Activated CD8-positive, alpha-beta T cell treated with anti-CD3 and anti-CD28 coated beads for 36 hours (primary cell): Measurements from ENCODE around the gene ESRRA. TPM values are rescaled to one million over a fixed set of nuclear protein-coding genes. Genes with fewer than 3 reads are reported as not detected.
A peak's percentile ranks its signal among the peaks of the same experiment; 100 is the strongest.
"Not testable (repeated sequence)": the region's sequence is repeated elsewhere in the genome, so short reads cannot be mapped to it uniquely, and the experiment has no call there.

ENCODE experiments used
- ATAC-seq: fragments of 200-7000 bp; cut with Tn5 transposase; one replicate; pipeline ENCODE4 v1.10.0; 2021; ENCODE audit warnings: mild to moderate bottlenecking, moderate library complexity
- CTCF ChIA-PET: fragments of 350-600 bp; sonication (Branson Sonifier 250); formaldehyde crosslinking; loops from one replicate; lab custom pipeline; 2021; ENCODE audit warnings: antibody characterized with exemption; lab: Charles Lee
- POLR2A ChIA-PET: fragments of 350-600 bp; sonication (Branson Sonifier 250); formaldehyde crosslinking; loops from one replicate; lab custom pipeline; 2021; ENCODE audit warnings: antibody characterized with exemption; lab: Charles Lee
- DNase-seq: peaks from one replicate; pipeline ENCODE4 v3.0.0-alpha.2; 2020
- H3K27ac Mint-ChIP-seq: one replicate; pipeline ENCODE4 v1.8.0; 2021; ENCODE audit warnings: mild to moderate bottlenecking, mixed read lengths
- H3K27me3 Mint-ChIP-seq: one replicate; pipeline ENCODE4 v1.8.0; 2021; ENCODE audit warnings: mixed read lengths
- H3K36me3 Mint-ChIP-seq: one replicate; pipeline ENCODE4 v1.8.0; 2021; ENCODE audit warnings: low read depth, mixed read lengths
- H3K4me1 Mint-ChIP-seq: one replicate; pipeline ENCODE4 v1.8.0; 2021; ENCODE audit warnings: low read depth, mixed read lengths
- H3K4me3 Mint-ChIP-seq: one replicate; pipeline ENCODE4 v1.8.0; 2021; ENCODE audit warnings: mild to moderate bottlenecking, moderate library complexity, mixed read lengths
- H3K9me3 Mint-ChIP-seq: one replicate; pipeline ENCODE4 v1.8.0; 2021; ENCODE audit warnings: mixed read lengths
- intact Hi-C: fragments of 100-400 bp; cut with micrococcal nuclease; formaldehyde crosslinking; loops from one replicate; pipeline ENCODE4 v1.10.0; 2022
- total RNA-seq, 2 experiments: library from RNA; stranded (reverse); gene quantifications; one replicate each; pipeline ENCODE4 v1.2.3, GENCODE V29; 2021
- TF ChIP-seq, protein P1 (sequence below): fragments of 200-600 bp; IDR thresholded peaks from one replicate; pipeline ENCODE4 v1.8.0; 2022; ENCODE audit warnings: antibody characterized with exemption, mild to moderate bottlenecking

The ESRRA gene
- total RNA-seq, 2 experiments from 2014 or later: 37.5 to 42.4 TPM

DNA sequence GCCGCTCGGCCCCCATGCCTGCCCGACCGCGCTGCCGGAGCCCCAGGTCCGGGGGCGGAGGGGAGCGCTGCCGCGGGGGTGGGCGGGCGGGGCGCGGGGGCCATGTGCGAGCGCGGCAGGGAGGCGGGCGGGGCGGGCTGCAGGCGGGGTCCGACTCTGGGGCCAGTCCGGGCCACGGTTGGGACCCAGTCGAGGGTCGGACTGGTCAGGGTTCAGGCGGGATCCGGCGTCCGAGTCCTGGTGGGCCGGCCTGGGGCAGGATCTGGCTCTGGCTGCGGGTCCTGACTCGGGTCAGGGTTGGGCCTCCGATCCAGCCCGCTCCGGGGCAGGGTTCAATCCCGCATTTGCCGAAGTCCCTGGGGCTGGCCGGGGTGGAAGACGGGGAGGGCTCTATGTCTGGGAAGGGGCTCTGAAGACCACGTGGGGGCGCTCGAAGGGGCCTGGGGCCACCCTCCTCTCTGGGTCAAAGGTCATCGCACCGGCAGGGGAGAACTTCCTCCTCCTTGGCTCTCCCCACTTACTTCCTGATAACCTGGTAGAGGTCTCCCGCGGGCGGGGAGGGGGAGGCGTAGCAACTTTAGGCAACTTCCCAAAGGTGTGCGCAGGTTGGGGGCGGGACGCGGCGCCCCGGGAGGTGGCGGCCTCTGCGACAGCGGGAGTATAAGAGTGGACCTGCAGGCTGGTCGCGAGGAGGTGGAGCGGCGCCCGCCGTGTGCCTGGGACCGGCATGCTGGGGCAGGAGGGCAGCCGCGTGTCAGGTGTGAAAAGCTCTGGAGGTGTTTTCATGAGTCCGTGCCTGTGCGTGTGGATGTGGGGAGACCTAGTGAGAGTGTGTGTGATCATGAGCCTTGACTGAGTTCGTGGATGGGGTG lies 603 bp downstream of the ESRRA start:
- POLR2A ChIA-PET: interaction anchor here (0.8 to 5.3 kb wide), 7 partner anchors 11 to 100 kb away, joined by 3 to 55 read pairs (median 6); partner anchors contain the start of genes CCDC88B, FERMT3, PRDX5 and TRMT112
- Mint-ChIP-seq H3K27me3 (peaks cover 5% of the 10 kb centered on the region), H3K27ac (peak overlapping the region; percentile 89), H3K36me3 (peaks cover 19% of the 10 kb centered on the region), H3K9me3 (no peaks in the 10 kb centered on the region), H3K4me3 (peak overlapping the region; percentile 90), H3K4me1 (peaks cover 26% of the 10 kb centered on the region)
- ATAC-seq (peak; percentile 3), DNase-seq (peak; percentile 76)
- CTCF ChIA-PET: interaction anchor here (1.4 to 6.0 kb wide), 4 partner anchors 11 to 306 kb away, joined by 4 to 29 read pairs (median 8); partner anchors contain the start of genes PLCB3, PRDX5 and TRMT112
- TF ChIP-seq, protein P1, sequence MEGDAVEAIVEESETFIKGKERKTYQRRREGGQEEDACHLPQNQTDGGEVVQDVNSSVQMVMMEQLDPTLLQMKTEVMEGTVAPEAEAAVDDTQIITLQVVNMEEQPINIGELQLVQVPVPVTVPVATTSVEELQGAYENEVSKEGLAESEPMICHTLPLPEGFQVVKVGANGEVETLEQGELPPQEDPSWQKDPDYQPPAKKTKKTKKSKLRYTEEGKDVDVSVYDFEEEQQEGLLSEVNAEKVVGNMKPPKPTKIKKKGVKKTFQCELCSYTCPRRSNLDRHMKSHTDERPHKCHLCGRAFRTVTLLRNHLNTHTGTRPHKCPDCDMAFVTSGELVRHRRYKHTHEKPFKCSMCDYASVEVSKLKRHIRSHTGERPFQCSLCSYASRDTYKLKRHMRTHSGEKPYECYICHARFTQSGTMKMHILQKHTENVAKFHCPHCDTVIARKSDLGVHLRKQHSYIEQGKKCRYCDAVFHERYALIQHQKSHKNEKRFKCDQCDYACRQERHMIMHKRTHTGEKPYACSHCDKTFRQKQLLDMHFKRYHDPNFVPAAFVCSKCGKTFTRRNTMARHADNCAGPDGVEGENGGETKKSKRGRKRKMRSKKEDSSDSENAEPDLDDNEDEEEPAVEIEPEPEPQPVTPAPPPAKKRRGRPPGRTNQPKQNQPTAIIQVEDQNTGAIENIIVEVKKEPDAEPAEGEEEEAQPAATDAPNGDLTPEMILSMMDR: no peak
- intact Hi-C loops: loop anchor here (10.0 kb wide), 1 partner anchor 61 kb away; the partner anchor contains the start of genes FKBP2 and PPP1R14B

DNA sequence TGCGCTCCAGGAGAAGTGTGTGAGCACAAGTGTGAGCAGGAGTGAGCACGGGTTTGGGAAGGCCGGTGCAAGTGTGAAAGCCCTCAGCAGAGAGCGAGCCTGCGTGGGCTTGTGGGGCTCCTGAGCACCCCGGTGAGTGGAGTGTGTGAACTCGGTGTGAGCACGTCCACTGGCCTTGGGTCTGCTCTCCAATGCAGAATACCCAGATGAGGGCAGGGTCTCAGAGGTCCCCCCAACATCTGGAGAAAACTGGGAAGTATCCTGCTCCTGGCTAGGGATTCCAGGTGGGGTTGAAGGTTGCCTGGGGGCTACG lies 1.2 kb downstream of the ESRRA start:
- CTCF ChIA-PET: interaction anchor here (1.4 to 6.0 kb wide), 2 partner anchors 11 to 55 kb away, joined by 4 to 29 read pairs; partner anchors contain the start of genes PLCB3, PRDX5 and TRMT112
- POLR2A ChIA-PET: interaction anchor here (0.8 to 4.8 kb wide), 3 partner anchors 10 to 35 kb away, joined by 3 to 35 read pairs (median 3); partner anchors contain the start of genes CCDC88B, PRDX5 and TRMT112
- intact Hi-C loops: loop anchor here (10.0 kb wide), 1 partner anchor 62 kb away; the partner anchor contains the start of genes FKBP2 and PPP1R14B
- H3K4me3 Mint-ChIP-seq: peak overlapping the region; percentile 90
- ATAC-seq (no peak), DNase-seq (no peak)
- no peaks in the 10 kb centered on the region for H3K9me3 Mint-ChIP-seq
- peaks cover 21% of the 10 kb centered on the region for H3K36me3 Mint-ChIP-seq
- peak overlapping the region; percentile 89 for H3K27ac Mint-ChIP-seq
- peaks cover 4% of the 10 kb centered on the region for H3K27me3 Mint-ChIP-seq
- H3K4me1 Mint-ChIP-seq: peaks cover 28% of the 10 kb centered on the region
- TF ChIP-seq, protein P1: no peak

DNA sequence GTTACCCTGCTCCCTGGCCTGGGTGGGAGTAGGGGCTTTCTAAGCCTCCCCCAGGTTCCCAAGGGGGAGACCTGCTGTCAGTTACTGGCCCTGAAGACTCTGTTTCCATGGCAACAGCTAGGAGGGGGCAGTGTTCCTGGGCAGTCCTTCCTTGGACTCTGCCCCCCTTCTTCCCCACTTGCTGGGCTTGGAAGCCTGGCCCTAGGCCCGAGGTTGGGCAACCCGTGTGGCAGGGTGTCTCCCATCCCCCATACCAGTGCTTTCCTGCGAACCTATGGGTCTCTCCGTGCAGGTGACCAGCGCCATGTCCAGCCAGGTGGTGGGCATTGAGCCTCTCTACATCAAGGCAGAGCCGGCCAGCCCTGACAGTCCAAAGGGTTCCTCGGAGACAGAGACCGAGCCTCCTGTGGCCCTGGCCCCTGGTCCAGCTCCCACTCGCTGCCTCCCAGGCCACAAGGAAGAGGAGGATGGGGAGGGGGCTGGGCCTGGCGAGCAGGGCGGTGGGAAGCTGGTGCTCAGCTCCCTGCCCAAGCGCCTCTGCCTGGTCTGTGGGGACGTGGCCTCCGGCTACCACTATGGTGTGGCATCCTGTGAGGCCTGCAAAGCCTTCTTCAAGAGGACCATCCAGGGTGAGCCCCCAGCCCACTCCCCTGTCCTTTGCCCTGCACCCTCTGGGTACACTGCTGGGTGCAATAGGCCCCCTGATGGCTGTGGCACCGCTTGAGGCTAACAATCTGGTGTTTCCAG lies 1.7 kb downstream of the ESRRA start:
- H3K27me3 Mint-ChIP-seq: no peaks in the 10 kb centered on the region
- H3K4me3 Mint-ChIP-seq: peak overlapping the region; percentile 90
- peaks cover 21% of the 10 kb centered on the region for H3K36me3 Mint-ChIP-seq
- TF ChIP-seq, protein P1: no peak
- POLR2A ChIA-PET: interaction anchor here (0.8 to 4.8 kb wide), 3 partner anchors 10 to 34 kb away, joined by 3 to 35 read pairs (median 3); partner anchors contain the start of genes CCDC88B, PRDX5 and TRMT112
- DNase-seq (no peak), ATAC-seq (no peak)
- peaks cover 28% of the 10 kb centered on the region for H3K4me1 Mint-ChIP-seq
- peak overlapping the region; percentile 89 for H3K27ac Mint-ChIP-seq
- H3K9me3 Mint-ChIP-seq: no peaks in the 10 kb centered on the region
- CTCF ChIA-PET: interaction anchor here (1.1 to 6.0 kb wide), 3 partner anchors 10 to 55 kb away, joined by 3 to 29 read pairs (median 4); partner anchors contain the start of genes PLCB3, PRDX5 and TRMT112
- intact Hi-C loops: loop anchor here (10.0 kb wide), 1 partner anchor 62 kb away; the partner anchor contains the start of genes FKBP2 and PPP1R14B

DNA sequence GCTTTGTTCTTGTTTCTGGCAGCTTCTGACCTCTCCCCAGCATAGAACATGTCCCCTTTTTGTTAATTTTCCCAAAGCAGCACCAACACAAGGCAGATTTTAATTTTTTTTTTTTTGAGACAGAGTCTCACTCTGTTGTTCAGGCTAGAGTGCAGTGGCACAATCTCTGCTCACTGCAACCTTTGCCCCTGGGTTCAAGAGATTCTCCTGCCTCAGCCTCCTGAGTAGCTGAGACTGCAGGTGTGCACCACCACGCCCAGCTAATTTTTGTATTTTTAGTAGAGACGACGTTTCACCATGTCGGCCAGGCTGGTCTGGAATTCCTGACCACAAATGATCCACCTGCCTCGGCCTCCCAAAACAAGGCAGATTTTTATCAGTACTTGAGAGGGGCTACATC lies 2.5 kb downstream of the ESRRA start:
- ATAC-seq, DNase-seq, H3K27me3 Mint-ChIP-seq, H3K9me3 Mint-ChIP-seq: not testable (repeated sequence)
- intact Hi-C loops: loop anchor here (10.0 kb wide), 1 partner anchor 63 kb away; the partner anchor contains the start of genes FKBP2 and PPP1R14B
- H3K4me3 Mint-ChIP-seq: peak overlapping the region; percentile 7
- CTCF ChIA-PET: interaction anchor here (1.1 to 6.0 kb wide), 2 partner anchors 9 to 24 kb away, joined by 3 to 29 read pairs; partner anchors contain the start of genes PRDX5 and TRMT112
- peaks cover 33% of the 10 kb centered on the region for H3K4me1 Mint-ChIP-seq
- H3K27ac Mint-ChIP-seq: peak overlapping the region; percentile 3
- POLR2A ChIA-PET: interaction anchor here (4.8 kb wide), 1 partner anchor 9 kb away, joined by 35 read pairs; the partner anchor contains the start of genes PRDX5 and TRMT112
- H3K36me3 Mint-ChIP-seq: peaks cover 23% of the 10 kb centered on the region
